Sigmoid colon (tissue), 4 donors: ENCODE results near the gene GTSE1.

ENCODE experiments used
- EP300 ChIP-seq, 4 donors: sonication (generic); formaldehyde crosslinking; IDR thresholded peaks; one replicate each; pipeline ENCODE4 v1.6.1; 2017; ENCODE audit warnings: antibody characterized with exemption in 4 of 4
- POLR2A ChIP-seq, 2 donors: fragments of 450-650 bp; IDR thresholded peaks; one replicate each; pipeline ENCODE4 v1.6.1; 2016; ENCODE audit warnings: antibody characterized with exemption in 2 of 2, mild to moderate bottlenecking in 2 of 2, moderate library complexity in 2 of 2
- POLR2AphosphoS5 ChIP-seq, 4 donors: sonication (generic); formaldehyde crosslinking; IDR thresholded peaks; one replicate each; pipeline ENCODE4 v1.6.1; 2017; ENCODE audit warnings: antibody characterized with exemption in 4 of 4
- TF ChIP-seq, protein P1 (sequence below), 4 experiments: fragments of 450-650 bp in 3 of 4; fragments of 200-600 bp in 1 of 4; IDR thresholded peaks; one replicate each; pipeline ENCODE4 v1.5.1; 2016 to 2019; ENCODE audit warnings: antibody characterized with exemption in 4 of 4, mild to moderate bottlenecking in 3 of 4, moderate library complexity in 2 of 4

DNA sequence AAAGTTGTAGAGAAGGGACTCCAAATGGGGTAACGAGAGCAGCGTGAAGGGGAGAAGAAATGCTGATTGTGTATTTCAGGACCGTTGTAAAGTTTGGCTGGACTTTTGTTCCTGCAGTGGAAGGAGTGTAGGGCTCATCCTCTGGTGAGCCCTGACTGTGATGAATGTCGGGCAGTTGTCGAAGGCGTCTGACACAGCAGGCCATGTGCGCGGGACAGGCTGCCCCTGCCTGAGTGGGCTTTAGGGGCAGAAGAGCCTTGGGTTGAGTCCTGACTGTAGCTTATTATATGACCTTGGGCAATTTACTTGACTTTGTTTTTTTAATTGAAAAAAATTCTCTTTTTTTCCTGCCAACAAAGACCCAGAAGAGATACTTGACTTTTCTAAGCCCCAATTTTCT lies 42.0 kb downstream of the GTSE1 start:
- TF ChIP-seq, protein P1, sequence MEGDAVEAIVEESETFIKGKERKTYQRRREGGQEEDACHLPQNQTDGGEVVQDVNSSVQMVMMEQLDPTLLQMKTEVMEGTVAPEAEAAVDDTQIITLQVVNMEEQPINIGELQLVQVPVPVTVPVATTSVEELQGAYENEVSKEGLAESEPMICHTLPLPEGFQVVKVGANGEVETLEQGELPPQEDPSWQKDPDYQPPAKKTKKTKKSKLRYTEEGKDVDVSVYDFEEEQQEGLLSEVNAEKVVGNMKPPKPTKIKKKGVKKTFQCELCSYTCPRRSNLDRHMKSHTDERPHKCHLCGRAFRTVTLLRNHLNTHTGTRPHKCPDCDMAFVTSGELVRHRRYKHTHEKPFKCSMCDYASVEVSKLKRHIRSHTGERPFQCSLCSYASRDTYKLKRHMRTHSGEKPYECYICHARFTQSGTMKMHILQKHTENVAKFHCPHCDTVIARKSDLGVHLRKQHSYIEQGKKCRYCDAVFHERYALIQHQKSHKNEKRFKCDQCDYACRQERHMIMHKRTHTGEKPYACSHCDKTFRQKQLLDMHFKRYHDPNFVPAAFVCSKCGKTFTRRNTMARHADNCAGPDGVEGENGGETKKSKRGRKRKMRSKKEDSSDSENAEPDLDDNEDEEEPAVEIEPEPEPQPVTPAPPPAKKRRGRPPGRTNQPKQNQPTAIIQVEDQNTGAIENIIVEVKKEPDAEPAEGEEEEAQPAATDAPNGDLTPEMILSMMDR (IDR thresholded peaks at IDR 0.05), result no peak
- TF ChIP-seq POLR2A (IDR thresholded peaks at IDR 0.05), result no peak
- TF ChIP-seq POLR2AphosphoS5 (IDR thresholded peaks at IDR 0.05), result no peak
- no peak for TF ChIP-seq EP300 (IDR thresholded peaks at IDR 0.05)
